GM19035 (cell line): ENCODE measurements around the gene CALR3.
"Not testable (repeated sequence)": the region's sequence is repeated elsewhere in the genome, so short reads cannot be mapped to it uniquely, and the experiment has no call there.

ENCODE experiments used
- ATAC-seq: cut with Tn5 transposase; IDR thresholded peaks from one replicate; pipeline ENCODE4 v1.9.1; 2021; ENCODE audit not compliant: unreplicated experiment

Gene CALR3

DNA sequence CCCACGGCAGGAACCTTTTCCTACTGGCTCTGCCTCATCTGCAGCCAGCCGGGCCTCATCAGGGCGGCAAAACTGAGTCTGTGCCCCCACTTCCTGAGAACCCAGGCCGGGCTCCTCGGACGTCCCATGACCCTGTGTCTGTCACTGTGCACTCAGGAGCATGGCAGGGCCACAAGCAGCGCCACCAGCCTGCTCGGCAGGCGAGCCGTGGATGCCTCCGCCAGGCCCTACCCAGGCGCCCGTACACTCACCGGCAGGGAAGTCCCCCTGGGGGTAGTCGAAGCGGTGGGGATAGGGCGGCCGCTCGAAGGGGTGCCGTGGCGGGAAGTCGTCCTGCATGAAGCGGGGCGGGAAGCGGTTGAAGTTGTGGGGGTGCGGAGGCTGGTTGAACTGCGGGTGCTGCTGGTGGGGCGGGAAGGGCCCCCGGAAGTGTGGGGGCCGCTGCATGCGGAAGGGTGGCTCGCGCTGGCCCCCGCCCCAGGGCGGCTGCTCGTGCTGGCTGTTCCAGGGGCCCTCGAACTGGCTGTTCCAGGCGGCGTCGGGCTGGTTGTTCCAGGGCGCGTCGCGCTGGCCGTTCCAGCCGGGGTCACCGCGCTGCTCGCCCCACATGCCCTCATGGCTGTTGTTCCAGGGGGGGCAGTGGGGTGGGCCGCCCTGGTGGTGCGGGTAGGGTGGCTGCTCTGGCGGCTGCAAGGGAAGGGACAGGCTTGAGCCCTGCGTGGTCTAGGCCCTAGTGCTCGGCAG is 29.2 kb upstream of the CALR3 start:
- no peak for ATAC-seq

DNA sequence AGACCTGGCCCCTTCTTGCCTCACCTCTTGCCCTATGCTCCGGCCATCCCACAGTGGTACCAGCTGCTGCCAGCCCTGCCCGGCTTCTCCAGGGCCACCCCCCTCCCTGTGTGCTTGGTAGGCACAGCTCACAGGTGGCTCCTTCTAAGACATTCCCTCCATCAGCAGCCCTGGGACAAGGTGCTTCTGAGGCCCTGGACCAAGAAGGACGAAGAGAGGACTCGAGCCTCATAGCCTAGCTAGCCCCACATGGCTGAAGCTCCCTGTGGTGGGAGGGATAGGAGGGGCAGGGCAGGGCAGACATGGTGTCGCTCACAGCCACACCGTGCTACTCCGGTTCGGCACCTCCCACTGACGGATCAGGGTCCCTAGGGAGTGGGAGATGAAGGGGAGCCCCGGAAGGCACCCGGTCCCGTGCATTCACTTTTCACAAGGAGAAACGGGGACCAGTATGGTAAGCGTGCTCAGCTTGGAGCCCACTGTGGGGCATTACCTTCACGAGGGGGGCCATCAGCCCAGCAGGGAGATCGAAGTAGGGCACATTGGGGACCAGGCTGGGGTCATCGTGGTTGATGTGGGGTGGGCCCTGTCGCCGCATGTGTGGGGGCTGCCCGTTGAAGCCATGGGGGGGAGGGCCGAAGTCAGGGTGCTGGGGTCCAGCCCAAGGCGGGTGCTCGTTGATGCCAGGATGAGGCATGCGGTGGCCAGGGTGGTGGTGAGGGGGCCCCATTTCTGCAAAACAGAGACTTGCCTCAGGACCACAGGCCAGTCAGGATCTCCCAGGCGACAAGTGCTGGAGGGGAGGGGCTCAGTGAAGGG is 26.8 kb upstream of the CALR3 start:
- ATAC-seq, result no peak

DNA sequence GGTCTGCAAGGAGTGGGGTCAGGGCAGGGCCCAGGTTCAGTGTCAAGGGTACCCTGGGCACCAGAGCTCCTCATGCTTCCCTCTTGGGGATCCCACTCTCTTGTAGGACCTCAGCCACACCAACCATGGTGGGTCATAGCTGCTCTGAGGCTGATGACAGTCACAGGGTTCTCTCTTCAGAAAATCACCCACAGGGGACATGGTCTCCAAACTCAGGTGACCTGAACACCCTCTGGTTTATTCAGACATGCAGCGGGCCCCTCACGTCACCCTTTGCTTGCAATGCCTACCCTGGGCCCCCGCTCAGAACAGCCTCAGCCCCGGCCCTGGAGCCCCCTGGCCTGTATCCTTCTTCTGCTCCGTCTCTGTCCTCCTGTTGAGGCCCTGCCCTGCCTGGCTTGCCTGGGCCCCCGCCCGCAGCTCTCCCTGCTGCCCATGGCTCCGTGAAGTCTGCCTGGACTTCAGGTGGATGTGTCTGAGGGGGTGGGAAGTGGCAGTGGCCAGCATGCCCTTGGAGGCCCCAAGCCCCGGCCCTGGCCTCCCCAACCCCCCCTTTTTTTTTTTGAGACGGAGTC is 25.8 kb upstream of the CALR3 start:
- ATAC-seq, result no peak

DNA sequence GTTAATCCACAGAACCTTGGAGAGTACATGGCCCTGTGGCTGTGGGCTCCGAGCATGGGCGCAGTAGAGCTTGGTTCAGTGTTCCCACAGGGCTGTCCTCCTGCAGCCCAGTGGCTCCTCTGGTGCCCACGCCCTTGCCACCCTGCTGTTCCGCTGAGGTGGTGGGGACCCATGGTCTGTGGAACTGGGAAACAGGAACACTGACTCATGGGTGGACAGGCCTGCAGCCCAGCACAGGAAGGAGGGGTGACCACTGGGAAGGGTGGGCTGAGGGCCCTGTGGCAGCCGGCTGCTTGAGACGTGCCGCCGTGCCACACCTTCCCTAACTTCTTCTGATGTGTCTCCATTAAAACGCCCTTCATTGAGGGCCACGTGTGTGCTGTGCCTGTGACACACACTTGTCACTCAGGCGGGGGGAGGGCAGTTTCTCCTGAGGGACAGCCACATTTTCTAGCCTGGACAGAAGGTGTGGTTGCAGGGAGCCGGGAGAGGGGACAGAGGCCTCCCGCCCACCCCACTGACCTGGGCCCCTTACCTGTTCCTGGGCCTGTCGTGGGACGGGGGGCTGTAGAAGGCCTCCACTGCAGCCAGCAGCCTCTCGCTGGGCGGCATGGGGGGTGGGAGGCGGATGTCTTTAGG is 25.1 kb upstream of the CALR3 start:
- ATAC-seq, result no peak

DNA sequence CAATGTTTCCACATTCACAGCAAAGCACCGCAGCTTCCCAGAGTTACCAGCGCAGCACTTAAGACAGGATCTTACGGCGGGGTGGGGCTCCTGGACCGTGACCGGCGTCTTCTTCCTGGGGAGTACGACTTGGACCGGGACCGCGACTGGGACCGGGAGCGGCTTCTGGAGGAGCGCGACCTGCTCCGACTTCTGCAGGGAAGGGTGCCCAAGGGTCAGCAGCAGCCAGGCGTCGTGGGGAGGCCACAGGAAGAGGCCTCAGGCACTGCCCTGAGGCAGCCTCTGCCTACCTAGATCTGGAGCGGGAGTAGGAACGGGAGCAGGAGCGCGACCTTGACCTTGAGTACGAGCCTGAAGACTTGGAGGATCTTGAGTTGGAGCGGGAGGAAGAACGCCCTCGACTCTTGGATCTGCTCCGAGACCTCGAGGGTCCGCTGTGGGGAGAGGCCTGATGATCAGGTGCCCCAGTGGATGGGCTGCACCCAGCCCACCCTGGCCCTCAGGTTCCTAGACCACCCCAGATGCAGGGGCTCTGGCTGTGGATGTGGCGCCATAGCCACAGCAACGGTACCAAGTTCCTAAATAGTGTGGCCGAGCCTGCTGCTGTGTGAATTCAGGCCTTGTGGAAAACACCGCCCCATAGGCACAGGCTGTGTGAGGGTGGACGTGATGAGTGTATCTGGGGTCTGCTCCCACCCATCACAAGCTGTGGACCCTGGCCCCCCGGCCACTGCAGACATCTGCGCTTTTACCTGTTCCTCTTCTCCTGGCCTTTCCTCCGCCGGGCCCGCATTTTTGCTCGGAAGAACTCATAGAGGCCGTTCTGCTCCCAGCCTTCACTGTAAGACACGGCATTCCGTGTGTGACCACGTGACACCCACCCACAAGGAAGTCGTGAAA is 24.4 kb upstream of the CALR3 start:
- no peak for ATAC-seq

DNA sequence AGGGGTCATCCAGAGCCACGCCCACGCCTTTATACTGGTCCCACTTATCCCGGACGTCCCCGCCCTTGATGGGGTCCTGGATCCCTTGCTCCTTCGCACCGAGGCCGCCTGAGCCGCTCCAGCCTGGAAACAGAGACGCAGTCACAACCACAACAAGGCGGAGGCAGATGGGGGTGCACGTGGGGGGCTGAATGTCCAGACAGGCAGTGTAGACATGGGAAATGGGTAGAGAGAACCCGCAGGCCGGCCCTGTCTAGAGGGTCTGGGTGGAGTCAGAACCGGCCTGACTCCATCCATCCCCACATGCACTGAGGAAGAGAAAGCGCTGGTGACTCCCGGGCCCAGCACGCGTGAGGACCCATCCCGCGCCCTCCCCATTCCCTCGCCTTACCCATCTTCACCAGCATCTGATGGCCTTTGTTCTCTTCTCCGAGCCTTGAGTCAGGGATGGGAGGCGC is 23.3 kb upstream of the CALR3 start:
- no peak for ATAC-seq

DNA sequence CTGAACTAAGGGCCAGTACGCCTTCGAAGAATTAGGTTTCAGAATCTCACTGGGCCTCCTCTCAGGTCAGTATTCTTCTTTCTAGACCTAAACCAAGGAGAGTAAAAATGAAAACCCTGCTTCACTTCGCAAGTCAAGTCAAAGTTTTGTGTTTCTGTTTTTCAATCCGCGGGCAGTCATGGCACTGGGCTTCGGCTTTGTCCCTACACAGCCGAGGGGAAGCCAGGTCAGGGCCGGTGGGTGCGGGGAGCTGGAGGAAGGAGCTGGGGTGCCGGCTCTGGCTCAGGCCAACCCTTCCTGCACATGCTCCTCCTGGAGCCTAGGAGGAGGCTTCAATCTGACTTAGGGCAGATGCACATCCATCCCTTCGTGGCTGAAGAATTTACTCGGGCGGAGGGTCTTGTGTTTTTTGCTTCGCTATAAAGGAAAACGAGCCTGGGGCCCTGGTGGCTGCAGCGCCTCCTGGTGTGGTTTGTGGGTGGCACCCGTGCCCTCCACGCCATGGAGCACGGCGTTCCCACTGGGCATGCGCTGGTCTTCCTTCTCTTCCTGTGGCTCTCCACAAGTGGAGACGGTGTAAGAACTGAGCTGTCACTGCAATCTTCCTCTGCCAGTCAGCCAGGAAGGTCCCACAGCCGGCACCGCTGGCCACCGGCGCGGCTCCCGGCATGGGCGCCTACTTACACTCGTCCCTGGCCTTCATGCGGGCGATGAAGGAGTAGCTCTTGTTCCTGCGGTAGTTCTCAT is 22.7 kb upstream of the CALR3 start:
- ATAC-seq, result no peak

DNA sequence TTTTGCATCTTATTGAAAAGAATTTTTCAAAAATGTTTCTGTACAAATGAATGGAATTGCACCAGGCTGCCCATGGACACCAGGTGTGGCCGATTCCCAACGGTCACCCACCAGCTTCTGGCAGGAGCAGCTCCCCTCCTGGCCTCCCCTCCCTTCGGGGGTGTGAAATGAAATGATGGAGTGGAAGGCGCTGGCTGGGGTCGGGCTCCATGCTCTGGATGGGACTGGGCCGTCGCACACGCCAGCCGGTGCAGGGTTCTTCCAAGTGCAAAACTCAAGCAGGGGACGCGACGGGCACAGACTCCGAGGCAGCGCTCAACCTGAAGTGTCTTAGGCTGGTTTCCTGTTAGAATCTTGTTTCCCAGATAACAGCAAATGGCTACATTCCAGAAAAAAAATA is 22.1 kb upstream of the CALR3 start:
- ATAC-seq, result no peak

DNA sequence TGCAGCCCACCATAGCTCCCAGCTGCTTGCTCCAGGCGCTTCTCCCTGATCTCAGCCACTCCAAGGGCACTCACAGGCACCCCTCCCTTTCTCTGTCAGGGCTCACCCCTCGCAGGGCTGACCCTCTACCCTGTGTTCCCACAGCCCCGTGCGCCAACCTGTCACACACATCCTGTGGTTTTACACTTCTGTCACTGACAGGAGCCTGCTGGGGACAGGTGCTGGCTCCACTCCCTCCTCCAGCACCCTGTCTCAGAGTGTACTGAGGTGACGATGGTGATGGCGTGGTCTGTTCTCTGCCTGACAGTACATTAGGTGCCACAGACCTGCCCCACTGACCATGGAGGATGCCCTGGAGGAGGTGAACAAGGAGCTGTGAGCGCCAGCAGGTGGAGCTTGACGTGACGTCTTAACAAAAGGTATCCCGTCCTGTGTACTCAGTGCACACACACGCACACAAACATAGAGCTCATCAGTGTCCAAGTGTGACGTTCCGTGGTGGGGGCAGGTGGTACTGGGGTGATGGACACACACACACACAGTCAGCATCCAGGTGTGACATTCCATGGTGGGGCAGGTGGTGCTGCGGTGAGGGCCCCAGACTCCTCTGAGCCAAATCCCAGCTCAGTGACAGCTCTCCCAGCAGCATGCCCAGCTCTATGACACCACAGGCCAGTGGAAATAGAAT is 21.1 kb upstream of the CALR3 start:
- ATAC-seq, result no peak

DNA sequence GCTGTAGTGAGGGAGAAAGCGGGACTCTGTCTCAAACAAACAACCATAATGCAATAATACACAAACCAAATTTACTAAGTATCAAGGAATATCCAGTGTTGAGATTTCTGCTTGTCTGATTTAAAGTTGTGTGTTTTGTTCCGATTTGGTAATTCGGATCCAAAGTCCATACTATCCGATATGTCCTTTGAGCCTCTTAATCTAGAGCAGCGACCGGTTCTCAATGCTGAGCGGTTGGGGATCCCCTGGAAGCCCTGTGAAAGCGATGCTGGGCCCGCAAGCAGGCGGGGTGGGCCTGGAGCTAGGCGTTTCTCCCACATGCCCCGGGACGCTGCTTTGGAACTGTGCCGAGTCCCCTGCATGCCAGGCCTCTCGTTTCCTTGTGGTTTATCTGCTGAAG is 20.4 kb upstream of the CALR3 start:
- ATAC-seq, result no peak

DNA sequence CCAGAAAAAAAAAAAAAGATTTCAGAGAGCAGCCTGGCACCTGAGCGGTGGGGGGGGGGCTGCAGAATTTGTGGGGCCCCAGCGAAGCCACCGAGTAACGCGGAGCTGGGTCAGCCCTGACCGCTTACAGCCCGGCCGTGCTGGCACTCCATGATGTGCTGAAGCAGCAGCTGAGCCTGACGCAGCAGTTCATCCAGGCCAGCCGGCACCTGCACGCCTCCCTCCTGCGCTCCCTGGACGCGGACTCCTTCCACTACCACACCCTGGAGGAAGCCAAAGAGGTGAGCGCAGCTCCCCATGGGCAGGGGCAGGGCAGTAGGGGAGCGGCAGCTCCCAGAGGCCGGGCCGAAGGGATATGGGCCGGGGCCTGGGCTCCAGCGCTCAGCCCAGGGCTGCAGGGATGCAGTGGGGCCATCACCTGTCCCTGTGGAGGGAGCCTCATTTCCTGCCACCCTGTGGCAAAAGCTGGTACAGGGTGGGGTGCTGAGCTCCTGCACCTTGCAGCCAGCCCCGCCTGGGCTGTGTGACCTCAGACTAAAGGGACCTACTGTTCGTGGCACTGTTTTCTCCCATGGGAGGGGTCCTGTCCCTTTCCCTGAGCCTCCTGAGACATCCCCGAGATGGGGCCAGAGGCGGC is 18.5 kb upstream of the CALR3 start:
- ATAC-seq, result no peak

DNA sequence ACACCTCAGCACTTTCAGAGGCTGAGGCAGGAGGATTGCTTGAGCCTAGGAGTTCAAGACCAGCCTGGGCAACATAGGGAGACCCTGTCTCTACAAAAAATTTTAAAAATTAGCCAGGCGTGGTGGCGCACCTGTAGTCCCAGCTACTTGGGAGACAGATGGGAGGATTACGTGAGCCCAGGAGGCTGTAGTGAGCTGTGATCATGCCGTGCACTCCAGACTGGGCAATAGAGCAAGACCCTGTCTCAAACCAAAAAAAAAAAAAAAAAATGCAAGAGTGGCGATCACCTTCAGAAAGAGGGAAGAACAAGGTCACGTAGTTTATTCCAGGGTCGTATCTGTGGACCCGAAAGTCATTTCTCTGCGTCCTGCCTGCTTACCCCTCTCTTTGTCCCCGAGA is 16.6 kb upstream of the CALR3 start:
- ATAC-seq, result not testable (repeated sequence)

DNA sequence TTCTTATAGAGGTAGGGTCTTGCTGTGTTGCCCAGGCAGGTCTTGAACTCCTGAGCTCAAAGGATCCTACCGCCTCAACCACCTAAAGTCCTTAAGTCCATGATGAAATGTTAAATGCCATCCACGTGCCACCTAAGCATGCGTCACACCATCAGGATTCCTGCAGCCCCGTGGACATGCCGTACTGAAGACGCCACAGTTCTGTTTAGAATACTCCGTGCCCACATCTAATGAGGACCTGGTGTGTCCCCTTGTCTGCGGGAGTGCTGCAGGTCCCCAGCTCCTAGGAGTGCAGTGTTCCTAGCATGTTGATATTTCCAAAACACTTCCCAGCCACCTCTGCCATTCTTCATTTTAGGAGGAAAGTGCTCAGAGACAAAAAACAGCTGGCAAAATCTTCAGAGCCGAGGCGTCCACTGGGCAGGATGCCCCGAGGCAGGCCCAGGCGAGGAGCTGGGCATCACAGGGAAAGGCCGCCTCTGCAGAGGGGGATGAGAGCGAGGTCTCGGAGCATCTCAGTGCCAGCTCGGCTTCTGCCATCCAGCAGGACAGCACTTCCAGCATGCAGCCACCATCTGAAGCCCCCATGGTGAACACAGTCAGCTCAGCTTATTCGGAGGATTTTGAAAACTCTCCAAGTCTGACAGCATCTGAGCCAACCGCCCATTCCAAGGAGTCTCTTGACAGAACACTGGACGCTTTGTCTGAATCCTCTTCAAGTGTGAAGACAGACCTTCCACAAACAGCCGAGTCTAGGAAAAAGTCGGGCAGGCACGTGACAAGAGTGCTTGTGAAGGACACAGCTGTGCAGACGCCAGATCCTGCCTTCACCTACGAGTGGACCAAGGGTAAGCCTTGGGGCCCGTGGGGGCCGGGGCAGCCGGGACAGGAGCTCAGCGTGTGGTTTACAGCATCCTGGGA is 13.4 kb upstream of the CALR3 start:
- ATAC-seq, result no peak

DNA sequence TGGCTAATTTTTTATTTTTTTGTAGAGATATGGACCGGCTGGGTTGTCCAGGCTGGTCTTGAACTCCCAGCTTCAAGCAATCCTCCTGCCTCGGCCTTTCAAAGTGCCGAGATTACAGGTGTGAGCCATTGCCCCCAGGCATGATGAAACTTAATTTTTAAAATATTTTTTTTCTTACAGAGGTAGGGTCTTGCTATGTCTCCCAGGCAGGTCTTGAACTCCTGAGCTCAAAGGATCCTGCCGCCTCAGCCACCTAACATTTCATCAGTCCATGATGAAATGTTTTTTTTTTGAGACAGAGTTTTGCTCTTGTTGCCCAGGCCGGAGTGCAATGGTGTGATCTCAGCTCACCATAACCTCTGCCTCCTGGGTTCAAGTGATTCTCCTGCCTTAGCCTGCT is 12.6 kb upstream of the CALR3 start:
- ATAC-seq, result no peak

DNA sequence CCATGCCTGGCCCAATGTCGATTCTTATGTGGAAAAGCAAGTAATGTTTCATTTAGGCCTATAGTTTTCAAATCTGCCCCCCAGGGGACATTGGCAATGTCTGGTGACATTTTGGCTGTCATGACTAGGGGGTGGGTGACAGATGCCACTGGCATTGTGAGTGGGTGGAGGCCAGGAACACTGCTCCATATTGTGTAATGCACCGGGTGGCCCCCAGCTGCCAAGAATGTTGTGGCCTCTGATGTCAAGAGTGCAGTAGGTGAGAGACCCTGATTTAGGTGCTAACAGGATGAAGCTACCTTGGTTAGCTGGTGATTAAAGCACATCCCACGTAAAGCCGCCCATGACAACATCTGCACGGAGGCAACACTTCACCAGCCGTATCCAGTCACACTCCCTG is 11.0 kb upstream of the CALR3 start:
- ATAC-seq, result no peak

DNA sequence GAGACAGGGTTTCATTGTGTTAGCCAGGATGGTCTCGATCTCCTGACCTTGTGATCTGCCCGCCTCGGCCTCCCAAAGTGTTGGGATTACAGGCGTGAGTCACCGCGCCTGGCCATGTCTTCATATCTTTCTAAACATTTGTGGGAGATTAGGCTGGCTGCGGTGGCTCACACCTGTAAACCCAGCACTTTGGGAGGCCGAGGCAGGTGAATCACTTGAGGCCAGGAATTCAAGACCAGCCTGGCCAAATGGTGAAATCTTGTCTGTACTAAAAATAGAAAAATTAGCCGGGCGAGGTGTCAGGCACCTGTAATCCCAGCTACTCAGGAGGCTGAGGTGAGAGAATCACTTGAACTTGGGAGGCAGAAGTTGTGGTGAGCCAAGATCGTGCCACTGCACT is 10.2 kb upstream of the CALR3 start:
- not testable (repeated sequence) for ATAC-seq

DNA sequence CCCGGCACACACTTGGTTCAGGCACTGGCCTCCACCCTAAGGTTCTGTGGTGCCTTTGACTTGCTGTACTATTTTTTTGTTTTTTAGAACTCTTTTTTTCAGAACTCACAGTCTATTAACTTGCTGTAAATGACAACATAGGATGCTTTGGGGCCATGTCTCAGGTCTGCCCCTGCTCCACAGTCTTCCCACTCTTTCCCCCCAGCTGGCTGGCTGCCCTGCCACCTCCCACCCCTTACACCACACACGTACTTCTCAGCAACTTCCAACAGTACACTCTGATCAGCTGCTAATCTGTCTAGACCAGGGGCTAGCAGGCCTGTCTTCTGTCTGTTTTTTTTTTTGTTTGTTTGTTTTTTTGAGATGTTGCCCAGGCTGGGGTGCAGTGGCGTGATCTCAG is 8.3 kb upstream of the CALR3 start:
- ATAC-seq, result no peak

DNA sequence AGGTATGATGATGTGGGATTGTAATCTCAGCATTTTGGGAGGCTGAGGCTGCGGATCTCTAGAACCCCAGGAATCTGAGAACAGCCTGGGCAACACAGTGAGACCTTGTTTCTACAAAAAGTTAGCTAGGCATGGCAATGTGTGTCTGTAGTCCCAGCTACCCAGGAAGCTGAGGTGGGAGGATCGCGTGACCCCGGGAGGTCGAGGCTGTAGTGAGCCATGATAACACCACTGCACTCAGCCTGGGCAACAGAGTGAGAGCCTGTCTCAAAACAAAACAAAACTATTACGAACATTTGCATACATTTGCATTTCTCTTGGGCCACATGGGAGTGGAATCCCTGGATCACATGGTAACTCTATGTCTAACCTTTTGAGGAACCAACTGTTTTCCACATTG is 1.9 kb upstream of the CALR3 start:
- ATAC-seq, result no peak
